GM23338 (cell line): ENCODE measurements around the gene ITGB3. TPM values are rescaled to one million over a fixed set of nuclear protein-coding genes. Genes with fewer than 3 reads are reported as not detected.

Source experiments
- ATAC-seq: fragments of 200-7000 bp; cut with Tn5 transposase; 3 replicates; pipeline ENCODE4 v1.9.1; 2020
- DNase-seq: peaks from one replicate; pipeline ENCODE4 v3.0.0-alpha.2; 2015; ENCODE audit warnings: low spot score
- H2AFZ ChIP-seq: fragments of 200-600 bp; sonication (generic); 2 replicates; pipeline ENCODE4 v1.8.0; 2016; ENCODE audit warnings: antibody characterized with exemption, mild to moderate bottlenecking, moderate library complexity
- H3F3A ChIP-seq: fragments of 200-600 bp; sonication (generic); replicated peaks from 2 replicates; pipeline ENCODE4 v1.8.0; 2017; ENCODE audit warnings: antibody characterized with exemption, mixed run types, low read depth
- H3K27ac ChIP-seq: fragments of 200-600 bp; sonication (generic); 2 replicates; pipeline ENCODE4 v1.6.1; 2016; ENCODE audit warnings: low read depth
- H3K27me3 ChIP-seq: fragments of 200-600 bp; sonication (generic); 2 replicates; pipeline ENCODE4 v1.8.0; 2016; ENCODE audit warnings: mild to moderate bottlenecking, mixed run types, moderate library complexity; ENCODE audit not compliant: insufficient read depth
- H3K36me3 ChIP-seq: fragments of 200-600 bp; sonication (generic); 2 replicates; pipeline ENCODE4 v1.8.0; 2016; ENCODE audit warnings: mild to moderate bottlenecking; ENCODE audit not compliant: insufficient read depth
- H3K4me1 ChIP-seq: fragments of 200-600 bp; sonication (generic); 2 replicates; pipeline ENCODE4 v1.8.0; 2016; ENCODE audit warnings: mild to moderate bottlenecking, moderate library complexity; ENCODE audit not compliant: insufficient read depth
- H3K4me2 ChIP-seq: fragments of 200-600 bp; sonication (generic); 2 replicates; pipeline ENCODE4 v1.7.1; 2017; ENCODE audit warnings: mixed run types
- H3K4me3 ChIP-seq: fragments of 200-600 bp; sonication (generic); 2 replicates; pipeline ENCODE4 v1.6.1; 2016; ENCODE audit warnings: mixed run types
- H3K79me2 ChIP-seq: fragments of 200-600 bp; sonication (generic); replicated peaks from 2 replicates; pipeline ENCODE4 v1.8.0; 2017; ENCODE audit warnings: mild to moderate bottlenecking; ENCODE audit not compliant: insufficient read depth
- H3K9me2 ChIP-seq: fragments of 200-600 bp; sonication (generic); 2 replicates; pipeline ENCODE4 v1.8.0; 2017; ENCODE audit not compliant: insufficient read depth
- H4K20me1 ChIP-seq: fragments of 200-600 bp; sonication (generic); replicated peaks from 2 replicates; pipeline ENCODE4 v1.8.0; 2017; ENCODE audit warnings: mild to moderate bottlenecking; ENCODE audit not compliant: insufficient read depth
- H3K27ac Mint-ChIP-seq: 2 replicates; pipeline ENCODE4 v1.8.0; 2020; ENCODE audit warnings: inconsistent platforms, mild to moderate bottlenecking, moderate library complexity, mixed read lengths
- H3K27me3 Mint-ChIP-seq: 3 replicates; pipeline ENCODE4 v1.8.0; 2022; ENCODE audit warnings: low read depth, mild to moderate bottlenecking, moderate library complexity, mixed read lengths, inconsistent platforms; ENCODE audit not compliant: insufficient read depth, poor library complexity
- H3K36me3 Mint-ChIP-seq: 3 replicates; pipeline ENCODE4 v1.8.0; 2021; ENCODE audit warnings: low read depth, mild to moderate bottlenecking, inconsistent platforms, moderate library complexity, mixed read lengths
- H3K4me1 Mint-ChIP-seq: 3 replicates; pipeline ENCODE4 v1.8.0; 2020; ENCODE audit warnings: mild to moderate bottlenecking, inconsistent platforms, mixed read lengths
- H3K4me3 Mint-ChIP-seq: 3 replicates; pipeline ENCODE4 v1.8.0; 2021; ENCODE audit warnings: moderate library complexity, mild to moderate bottlenecking, inconsistent platforms, mixed read lengths
- H3K9me3 Mint-ChIP-seq: 3 replicates; pipeline ENCODE4 v1.8.0; 2020; ENCODE audit warnings: moderate library complexity, mild to moderate bottlenecking, inconsistent platforms, mixed read lengths
- CREB1 ChIP-seq: fragments of 250-450 bp; sonication (Bioruptor Pico); IDR thresholded peaks from 2 replicates; pipeline ENCODE4 v1.5.0; 2020; ENCODE audit warnings: low read depth, mild to moderate bottlenecking, moderate library complexity
- CTCF ChIP-seq, 2 experiments: fragments of 200-600 bp in 1 of 2; sonication (generic) in 1 of 2; conservative IDR thresholded peaks; 2 replicates each; pipeline versions ENCODE4 v1.5.1 to v1.6.1; 2016 to 2017; ENCODE audit warnings: antibody characterized with exemption in 2 of 2, low read depth in 2 of 2, mild to moderate bottlenecking in 2 of 2, moderate library complexity in 1 of 2
- EZH2 ChIP-seq: fragments of 200-600 bp; sonication (generic); IDR thresholded peaks from one replicate; pipeline ENCODE4 v1.8.0; 2017; ENCODE audit warnings: antibody characterized with exemption, mild to moderate bottlenecking, low read depth; ENCODE audit not compliant: unreplicated experiment
- EZH2phosphoT487 ChIP-seq: fragments of 200-600 bp; sonication (generic); IDR thresholded peaks from one replicate; pipeline ENCODE4 v1.8.1; 2018; ENCODE audit warnings: antibody characterized with exemption; ENCODE audit not compliant: unreplicated experiment
- NANOG ChIP-seq: IDR thresholded peaks from 2 replicates; pipeline ENCODE4 v1.6.1; 2016; ENCODE audit warnings: antibody characterized with exemption, borderline replicate concordance
- POLR2AphosphoS5 ChIP-seq: IDR thresholded peaks from 2 replicates; pipeline ENCODE4 v1.6.1; 2016; ENCODE audit warnings: antibody characterized with exemption, low read depth
- REST ChIP-seq: IDR thresholded peaks from one replicate; pipeline ENCODE4 v1.6.1; 2018; ENCODE audit warnings: antibody characterized with exemption; ENCODE audit not compliant: unreplicated experiment
- STAT1 ChIP-seq: IDR thresholded peaks from one replicate; pipeline ENCODE4 v1.6.1; 2016; ENCODE audit warnings: antibody characterized with exemption; ENCODE audit not compliant: unreplicated experiment
- ZNF114 ChIP-seq: fragments of 250-450 bp; sonication (Bioruptor Pico); IDR thresholded peaks from 2 replicates; pipeline ENCODE4 v1.5.0; 2020; ENCODE audit warnings: mild to moderate bottlenecking, moderate library complexity
- ZNF331 ChIP-seq: fragments of 250-450 bp; sonication (Bioruptor Pico); IDR thresholded peaks from 2 replicates; pipeline ENCODE4 v1.5.0; 2020; ENCODE audit warnings: low read depth, mild to moderate bottlenecking, moderate library complexity
- polyA plus RNA-seq: library from polyadenylated mRNA; unstranded; fragments of >200 nt; fragmentation: Nextera tagmentation; extraction: Ambion mirVana; gene quantifications from 2 replicates; pipeline ENCODE4 v1.2.1, GENCODE V29; 2016
- total RNA-seq: library from RNA; depleted of rRNA; stranded (reverse); fragments of >200 nt; shearing (Covaris generic); gene quantifications from 2 replicates; pipeline ENCODE4 v1.2.3, GENCODE V29; 2014
- TF ChIP-seq, protein P1 (sequence below): fragments of 250-450 bp; sonication (Bioruptor Pico); IDR thresholded peaks from 2 replicates; pipeline ENCODE4 v1.5.0; 2020; ENCODE audit warnings: mild to moderate bottlenecking, moderate library complexity

Gene ITGB3
- total and polyA plus RNA-seq, 2 experiments from 2014 or later: 0.52 TPM; not detected in 1

- no peaks in the 10 kb centered on the region for H3K9me2 ChIP-seq
- no peak overlapping the region for H3K4me3 ChIP-seq
- H3K79me2 ChIP-seq: no peaks in the 10 kb centered on the region
- Mint-ChIP-seq H3K27me3 (peaks cover 10% of the 10 kb centered on the region), H3K9me3 (peaks cover 8% of the 10 kb centered on the region), H3K4me1 (peaks cover 16% of the 10 kb centered on the region), H3K36me3 (peaks cover under 1% of the 10 kb centered on the region; the same call in 2 of the 3 replicates), H3K4me3 (no peak overlapping the region), H3K27ac (no peak overlapping the region)
- no peaks in the 10 kb centered on the region for H3K36me3 ChIP-seq
- 0 out of 2 replicates have a peak overlapping the region, but pooled peaks have one; percentile 52 for H2AFZ ChIP-seq
- no peaks in the 10 kb centered on the region for H3F3A ChIP-seq
- DNase-seq (no peak), ATAC-seq (no peak)
- H3K4me2 ChIP-seq: no peak overlapping the region
- TF ChIP-seq NANOG (no peak), EZH2phosphoT487 (no peak), REST (no peak), STAT1 (no peak), CTCF (conservative IDR thresholded peaks at IDR 0.05; ENCODE audit: low read depth in 2 of 2) (no peak), ZNF114 (no peak), CREB1 (CRISPR knock-in tag) (no peak), EZH2 (no peak), ZNF331 (no peak), POLR2AphosphoS5 (no peak)
- TF ChIP-seq, protein P1, sequence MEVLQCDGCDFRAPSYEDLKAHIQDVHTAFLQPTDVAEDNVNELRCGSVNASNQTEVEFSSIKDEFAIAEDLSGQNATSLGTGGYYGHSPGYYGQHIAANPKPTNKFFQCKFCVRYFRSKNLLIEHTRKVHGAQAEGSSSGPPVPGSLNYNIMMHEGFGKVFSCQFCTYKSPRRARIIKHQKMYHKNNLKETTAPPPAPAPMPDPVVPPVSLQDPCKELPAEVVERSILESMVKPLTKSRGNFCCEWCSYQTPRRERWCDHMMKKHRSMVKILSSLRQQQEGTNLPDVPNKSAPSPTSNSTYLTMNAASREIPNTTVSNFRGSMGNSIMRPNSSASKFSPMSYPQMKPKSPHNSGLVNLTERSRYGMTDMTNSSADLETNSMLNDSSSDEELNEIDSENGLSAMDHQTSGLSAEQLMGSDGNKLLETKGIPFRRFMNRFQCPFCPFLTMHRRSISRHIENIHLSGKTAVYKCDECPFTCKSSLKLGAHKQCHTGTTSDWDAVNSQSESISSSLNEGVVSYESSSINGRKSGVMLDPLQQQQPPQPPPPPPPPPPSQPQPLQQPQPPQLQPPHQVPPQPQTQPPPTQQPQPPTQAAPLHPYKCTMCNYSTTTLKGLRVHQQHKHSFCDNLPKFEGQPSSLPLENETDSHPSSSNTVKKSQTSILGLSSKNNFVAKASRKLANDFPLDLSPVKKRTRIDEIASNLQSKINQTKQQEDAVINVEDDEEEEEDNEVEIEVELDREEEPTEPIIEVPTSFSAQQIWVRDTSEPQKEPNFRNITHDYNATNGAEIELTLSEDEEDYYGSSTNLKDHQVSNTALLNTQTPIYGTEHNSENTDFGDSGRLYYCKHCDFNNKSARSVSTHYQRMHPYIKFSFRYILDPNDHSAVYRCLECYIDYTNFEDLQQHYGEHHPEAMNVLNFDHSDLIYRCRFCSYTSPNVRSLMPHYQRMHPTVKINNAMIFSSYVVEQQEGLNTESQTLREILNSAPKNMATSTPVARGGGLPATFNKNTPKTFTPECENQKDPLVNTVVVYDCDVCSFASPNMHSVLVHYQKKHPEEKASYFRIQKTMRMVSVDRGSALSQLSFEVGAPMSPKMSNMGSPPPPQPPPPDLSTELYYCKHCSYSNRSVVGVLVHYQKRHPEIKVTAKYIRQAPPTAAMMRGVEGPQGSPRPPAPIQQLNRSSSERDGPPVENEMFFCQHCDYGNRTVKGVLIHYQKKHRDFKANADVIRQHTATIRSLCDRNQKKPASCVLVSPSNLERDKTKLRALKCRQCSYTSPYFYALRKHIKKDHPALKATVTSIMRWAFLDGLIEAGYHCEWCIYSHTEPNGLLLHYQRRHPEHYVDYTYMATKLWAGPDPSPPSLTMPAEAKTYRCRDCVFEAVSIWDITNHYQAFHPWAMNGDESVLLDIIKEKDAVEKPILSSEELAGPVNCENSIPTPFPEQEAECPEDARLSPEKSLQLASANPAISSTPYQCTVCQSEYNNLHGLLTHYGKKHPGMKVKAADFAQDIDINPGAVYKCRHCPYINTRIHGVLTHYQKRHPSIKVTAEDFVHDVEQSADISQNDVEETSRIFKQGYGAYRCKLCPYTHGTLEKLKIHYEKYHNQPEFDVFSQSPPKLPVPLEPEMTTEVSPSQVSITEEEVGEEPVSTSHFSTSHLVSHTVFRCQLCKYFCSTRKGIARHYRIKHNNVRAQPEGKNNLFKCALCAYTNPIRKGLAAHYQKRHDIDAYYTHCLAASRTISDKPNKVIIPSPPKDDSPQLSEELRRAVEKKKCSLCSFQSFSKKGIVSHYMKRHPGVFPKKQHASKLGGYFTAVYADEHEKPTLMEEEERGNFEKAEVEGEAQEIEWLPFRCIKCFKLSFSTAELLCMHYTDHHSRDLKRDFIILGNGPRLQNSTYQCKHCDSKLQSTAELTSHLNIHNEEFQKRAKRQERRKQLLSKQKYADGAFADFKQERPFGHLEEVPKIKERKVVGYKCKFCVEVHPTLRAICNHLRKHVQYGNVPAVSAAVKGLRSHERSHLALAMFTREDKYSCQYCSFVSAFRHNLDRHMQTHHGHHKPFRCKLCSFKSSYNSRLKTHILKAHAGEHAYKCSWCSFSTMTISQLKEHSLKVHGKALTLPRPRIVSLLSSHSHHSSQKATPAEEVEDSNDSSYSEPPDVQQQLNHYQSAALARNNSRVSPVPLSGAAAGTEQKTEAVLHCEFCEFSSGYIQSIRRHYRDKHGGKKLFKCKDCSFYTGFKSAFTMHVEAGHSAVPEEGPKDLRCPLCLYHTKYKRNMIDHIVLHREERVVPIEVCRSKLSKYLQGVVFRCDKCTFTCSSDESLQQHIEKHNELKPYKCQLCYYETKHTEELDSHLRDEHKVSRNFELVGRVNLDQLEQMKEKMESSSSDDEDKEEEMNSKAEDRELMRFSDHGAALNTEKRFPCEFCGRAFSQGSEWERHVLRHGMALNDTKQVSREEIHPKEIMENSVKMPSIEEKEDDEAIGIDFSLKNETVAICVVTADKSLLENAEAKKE: no peak
- H3K27ac ChIP-seq: no peak overlapping the region
- H3K4me1 ChIP-seq: peaks cover 13% of the 10 kb centered on the region
- no peaks in the 10 kb centered on the region for H4K20me1 ChIP-seq
- no peaks in the 10 kb centered on the region for H3K27me3 ChIP-seq
Observed at GRCh38 chr17:47218896-47219430, 34.7 kb upstream of the ITGB3 start.
